ENCODE measurements around the gene CCDC188. TPM values are rescaled to one million over a fixed set of nuclear protein-coding genes. Genes with fewer than 3 reads are reported as not detected.

The CCDC188 gene
- total RNA-seq, 1 donor from 2014 or later: 1.1 TPM

GRCh38 chr22:20116951-20117632, 33.8 kb downstream of the CCDC188 start, which contains the start of gene TRMT2A:
TRMT2A (minus strand) TSS chr22:20117226; CDS start chr22:20116906, 320 bp downstream.
- DNase-seq: peak; percentile 99

DNA sequence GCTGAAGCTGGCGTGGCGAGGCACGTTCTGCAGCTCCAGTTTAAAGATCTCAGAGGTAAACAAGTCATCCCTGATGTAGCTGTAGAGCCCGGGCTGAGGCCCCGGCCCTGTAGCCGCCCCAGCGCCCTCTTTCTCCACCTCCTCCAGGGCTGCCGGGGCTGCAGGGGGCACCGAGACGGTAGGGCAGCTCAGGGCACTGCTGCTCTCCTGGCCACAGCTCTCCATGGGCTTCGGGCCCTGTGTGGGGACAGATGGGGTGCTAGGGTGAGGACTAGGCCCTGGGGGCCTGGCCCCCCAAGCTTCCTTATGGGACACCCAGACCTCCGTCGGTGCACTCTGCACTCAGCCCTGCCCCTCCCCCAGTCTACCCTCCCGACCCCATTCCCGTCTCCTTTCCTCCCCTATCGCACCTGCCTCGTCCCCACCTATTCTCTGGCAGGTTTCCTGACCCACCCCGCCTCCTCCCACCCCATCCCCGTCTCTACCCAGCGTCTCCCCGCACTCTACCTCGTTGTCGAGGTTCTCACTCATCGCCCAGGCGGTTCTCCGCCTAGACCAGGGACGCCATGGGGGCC, 34.4 kb downstream of the CCDC188 start:
- DNase-seq: no peak

- peak; percentile 50 for DNase-seq
Measured at GRCh38 chr22:20115691-20116375, 35.0 kb downstream of the CCDC188 start, which contains the start of gene RANBP1. RANBP1 (plus strand) TSS chr22:20116104; CDS start chr22:20116185, 81 bp downstream.

GRCh38 chr22:20114506-20115475, 36.1 kb downstream of the CCDC188 start:
- DNase-seq: no peak

DNA sequence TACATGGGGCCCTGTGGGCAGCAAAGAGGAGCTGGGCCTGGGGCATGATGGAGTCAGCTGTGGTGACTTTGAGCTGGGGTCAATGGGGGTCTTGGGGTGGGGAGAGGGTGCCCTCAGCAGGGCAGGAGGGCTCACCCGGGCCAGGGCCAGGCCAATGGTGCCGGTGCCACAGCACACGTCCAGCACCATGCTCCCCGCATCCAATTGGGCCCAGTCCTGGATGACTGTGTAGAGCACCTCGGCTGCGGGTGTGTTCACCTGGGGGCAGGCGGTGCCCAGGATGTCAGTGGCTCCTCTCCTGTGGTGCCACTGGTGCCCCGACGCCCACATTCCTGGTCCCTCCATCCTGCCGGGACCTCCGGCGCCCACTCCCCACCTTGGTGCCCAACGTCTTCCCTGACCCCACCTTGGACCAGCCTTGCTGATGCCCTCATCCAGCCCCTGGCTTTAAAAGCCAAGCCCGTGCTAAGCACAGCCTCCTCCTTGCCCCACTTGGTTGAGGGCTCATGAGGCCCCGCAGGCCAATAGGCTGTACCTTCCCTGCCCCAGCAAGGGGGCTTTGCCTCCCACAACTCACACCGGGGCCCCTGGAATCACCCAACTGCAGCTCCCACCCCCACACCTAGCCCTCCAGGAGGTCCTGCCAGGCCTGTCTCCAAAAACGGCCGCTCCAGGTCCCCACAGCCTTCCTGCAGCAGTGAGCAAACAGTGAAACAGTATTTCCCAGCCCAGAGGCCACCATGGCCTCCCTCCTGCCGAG, 37.1 kb downstream of the CCDC188 start:
- no peak for DNase-seq

- DNase-seq: no peak
Measured at GRCh38 chr22:20112623-20113511, 38.0 kb downstream of the CCDC188 start.

GRCh38 chr22:20111689-20112622, 38.9 kb downstream of the CCDC188 start:
- DNase-seq: no peak

GRCh38 chr22:20111045-20111688, 39.7 kb downstream of the CCDC188 start:
- no peak for DNase-seq

- DNase-seq: no peak
Measured at GRCh38 chr22:20110359-20110985, 40.4 kb downstream of the CCDC188 start.

DNA sequence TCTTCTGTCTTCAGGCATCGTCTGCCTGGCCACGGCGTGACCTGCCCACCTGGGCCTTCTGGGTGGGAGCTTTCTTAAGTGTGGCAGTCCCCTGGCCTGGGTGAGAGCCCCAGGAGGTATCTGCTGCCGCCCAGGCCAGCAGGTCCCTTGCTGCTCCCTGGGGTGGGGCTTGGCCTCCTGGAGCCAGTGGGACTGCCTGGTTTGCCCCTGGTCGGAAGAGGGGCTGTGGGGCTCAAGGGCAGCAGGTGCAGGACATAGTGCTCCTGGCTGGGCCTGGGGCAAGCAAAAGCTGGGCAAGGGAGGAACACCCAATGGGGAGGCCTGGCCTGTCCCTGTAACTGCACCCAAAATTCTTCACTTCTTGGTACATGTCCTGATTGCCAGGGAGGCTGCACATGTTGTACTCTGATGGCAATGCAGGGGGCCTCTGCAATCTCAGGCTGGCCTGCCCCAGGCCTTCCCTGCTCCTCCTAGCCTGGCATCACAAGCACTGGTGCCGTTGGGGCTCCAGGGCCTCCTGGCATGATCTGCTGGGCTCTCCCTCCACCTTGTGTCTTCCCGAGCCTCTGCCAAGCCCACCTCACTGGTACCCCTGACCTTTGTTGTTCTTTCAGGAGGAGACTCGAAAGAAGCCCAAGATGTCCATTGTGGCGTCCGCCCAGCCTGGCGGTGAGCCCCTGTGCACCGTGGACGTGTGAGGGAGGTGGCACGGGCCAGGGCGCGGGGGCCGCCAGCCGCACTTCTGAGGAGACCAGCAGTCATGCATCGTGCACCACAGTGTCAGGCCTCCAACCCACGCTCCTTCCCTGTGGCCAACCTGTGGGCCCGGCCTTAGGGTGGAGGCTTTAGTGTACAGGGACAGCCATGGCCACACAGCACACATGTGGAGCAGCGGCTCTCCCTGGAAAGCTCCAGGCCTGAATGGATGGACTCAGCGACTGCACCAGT, 41.2 kb downstream of the CCDC188 start:
- no peak for DNase-seq

DNA sequence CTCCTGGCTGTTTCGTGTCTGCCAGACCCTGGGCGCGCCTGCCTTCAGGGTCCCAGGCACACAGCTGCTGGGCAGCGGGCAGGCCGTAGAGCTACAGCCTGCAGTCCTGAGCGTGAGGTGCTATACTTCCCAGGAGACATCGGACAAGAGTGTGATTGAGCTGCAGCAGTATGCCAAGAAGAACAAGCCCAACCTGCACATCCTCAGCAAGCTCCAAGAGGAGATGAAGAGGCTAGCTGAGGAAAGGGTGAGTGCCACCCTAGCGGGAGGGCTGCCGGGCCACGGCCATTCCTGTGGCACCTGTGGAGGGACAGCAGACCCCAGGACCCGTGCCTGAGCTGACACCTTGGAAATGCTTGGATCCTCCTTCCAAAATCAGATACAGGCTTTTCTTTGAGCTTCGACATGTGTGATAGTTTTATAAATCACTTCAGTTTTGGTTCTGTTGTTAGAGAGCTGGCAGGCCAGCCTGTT, 42.1 kb downstream of the CCDC188 start:
- no peak for DNase-seq

GRCh38 chr22:20107951-20108756, 42.7 kb downstream of the CCDC188 start:
- DNase-seq: no peak

GRCh38 chr22:20107471-20107901, 43.4 kb downstream of the CCDC188 start:
- DNase-seq: no peak

- no peak for DNase-seq
Measured at GRCh38 chr22:20106849-20107237, 44.0 kb downstream of the CCDC188 start.

DNA sequence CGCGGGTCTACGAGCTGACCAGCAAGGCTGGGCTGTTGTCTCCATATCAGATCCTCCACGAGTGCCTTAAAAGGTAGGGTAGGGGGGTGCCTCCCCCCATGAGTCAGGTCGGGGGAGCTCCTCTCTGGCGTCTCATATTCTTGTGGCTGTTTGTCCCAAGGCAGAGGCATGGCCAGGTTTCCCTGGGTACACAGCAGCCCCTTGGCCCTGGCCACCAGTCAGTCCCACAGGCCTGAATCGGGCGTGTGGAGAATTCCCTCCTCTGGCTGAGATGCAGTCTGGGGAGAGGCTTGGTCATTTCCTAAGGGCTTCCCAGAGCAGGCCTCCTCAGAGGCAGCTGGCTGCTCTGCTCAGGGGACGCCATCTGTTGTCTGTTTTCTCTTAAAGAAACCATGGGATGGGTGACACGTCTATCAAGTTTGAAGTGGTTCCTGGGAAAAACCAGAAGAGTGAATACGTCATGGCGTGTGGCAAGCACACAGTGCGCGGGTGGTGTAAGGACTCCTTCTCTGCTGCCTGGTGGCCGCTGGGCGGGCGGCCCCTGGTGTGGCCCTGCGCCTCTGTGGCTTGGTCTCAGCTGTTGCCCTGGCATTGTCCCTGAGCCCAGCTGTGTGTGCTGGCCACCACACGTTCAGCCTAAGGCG, 44.5 kb downstream of the CCDC188 start:
- DNase-seq: no peak

Measured in tongue (tissue), 2 donors.